Adrenal gland (tissue), 5 donors: Measurements from ENCODE around the gene RNU2-1.

Source experiments
- CTCF ChIP-seq, 6 experiments: fragments of 450-650 bp in 4 of 6; fragments of 200-600 bp in 2 of 6; sonication (generic) in 1 of 6; IDR thresholded peaks; 1 replicate in 5 of 6; 2 replicates in 1 of 6; pipeline versions ENCODE4 v1.5.1 to v1.8.0; 2016 to 2021; ENCODE audit warnings: antibody characterized with exemption in 6 of 6, mild to moderate bottlenecking in 2 of 6, moderate library complexity in 1 of 6
- POLR2A ChIP-seq, 2 donors: fragments of 450-650 bp; IDR thresholded peaks; one replicate each; pipeline ENCODE4 v1.6.1; 2017; ENCODE audit warnings: antibody characterized with exemption in 2 of 2, mild to moderate bottlenecking in 2 of 2, moderate library complexity in 1 of 2
- donor health status: DM: no; HTN: no; CAD: no.

DNA sequence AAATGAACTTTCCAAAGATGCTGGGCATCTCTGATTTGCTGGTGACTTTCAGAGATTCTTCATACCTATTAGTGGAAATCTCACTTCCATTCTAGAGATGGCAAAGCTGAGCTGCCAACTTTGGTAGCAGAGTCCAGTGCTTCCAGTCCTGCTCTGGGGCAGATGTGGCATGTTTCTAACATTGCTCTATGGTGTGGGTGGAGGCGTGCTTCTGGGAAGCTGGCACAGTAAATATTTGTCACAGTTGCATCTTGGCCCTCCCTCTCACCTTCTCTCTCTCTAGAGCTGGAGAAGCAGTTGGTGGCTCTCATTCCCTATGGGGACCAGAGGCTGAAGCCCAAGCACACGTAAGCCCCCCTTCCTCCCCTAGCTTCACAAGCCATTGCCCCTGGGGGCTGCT is 20.2 kb downstream of the RNU2-1 start:
- TF ChIP-seq POLR2A (IDR thresholded peaks at IDR 0.05) = no peak
- TF ChIP-seq CTCF (IDR thresholded peaks at IDR 0.05) = no peak
